WI38 (cell line): ENCODE data around the gene P4HA2.

Source experiments
- H3K4me3 ChIP-seq: 2 replicates; pipeline ENCODE4 v1.5.1; 2011; ENCODE audit warnings: low read depth, mild to moderate bottlenecking, control low read depth, low read length
- CTCF ChIP-seq: IDR thresholded peaks from 2 replicates; pipeline ENCODE4 v1.5.1; 2012; ENCODE audit warnings: low read depth, mild to moderate bottlenecking, control low read depth, low read length

Gene P4HA2

GRCh38 chr5:132232465-132232864 is 4.8 kb upstream of the P4HA2 start:
- no peak for TF ChIP-seq CTCF
- no peak overlapping the region for H3K4me3 ChIP-seq

GRCh38 chr5:132230871-132231270 is 3.2 kb upstream of the P4HA2 start:
- TF ChIP-seq CTCF = no peak
- no peak overlapping the region for H3K4me3 ChIP-seq

- TF ChIP-seq CTCF = no peak
- H3K4me3 ChIP-seq = no peak overlapping the region
These were observed 1.6 kb upstream of the P4HA2 start for GRCh38 chr5:132229236-132229635.

- TF ChIP-seq CTCF = no peak
- peak overlapping the region; percentile 74 for H3K4me3 ChIP-seq
These were observed 785 bp upstream of the P4HA2 start for GRCh38 chr5:132228241-132229035.

- H3K4me3 ChIP-seq = peak overlapping the region; percentile 74
- TF ChIP-seq CTCF = no peak
These were observed 493 bp downstream of the P4HA2 start for GRCh38 chr5:132227235-132227484.

GRCh38 chr5:132226516-132227234 is 978 bp downstream of the P4HA2 start:
- peak overlapping the region; percentile 74 for H3K4me3 ChIP-seq
- TF ChIP-seq CTCF = no peak
